HG02678 (cell line): ENCODE measurements around the gene CCDC83.
A peak's percentile ranks its signal among the peaks of the same experiment; 100 is the strongest.
"Not testable (repeated sequence)": the region's sequence is repeated elsewhere in the genome, so short reads cannot be mapped to it uniquely, and the experiment has no call there.

Source experiments
- ATAC-seq: cut with Tn5 transposase; IDR thresholded peaks from one replicate; pipeline ENCODE4 v1.9.1; 2021; ENCODE audit warnings: mild to moderate bottlenecking, moderate library complexity; ENCODE audit not compliant: unreplicated experiment

CCDC83 gene

GRCh38 chr11:85886089-85887056 lies 31.2 kb downstream of the CCDC83 start:
- no peak for ATAC-seq

GRCh38 chr11:85889108-85889507 lies 33.9 kb downstream of the CCDC83 start:
- ATAC-seq, result no peak

DNA sequence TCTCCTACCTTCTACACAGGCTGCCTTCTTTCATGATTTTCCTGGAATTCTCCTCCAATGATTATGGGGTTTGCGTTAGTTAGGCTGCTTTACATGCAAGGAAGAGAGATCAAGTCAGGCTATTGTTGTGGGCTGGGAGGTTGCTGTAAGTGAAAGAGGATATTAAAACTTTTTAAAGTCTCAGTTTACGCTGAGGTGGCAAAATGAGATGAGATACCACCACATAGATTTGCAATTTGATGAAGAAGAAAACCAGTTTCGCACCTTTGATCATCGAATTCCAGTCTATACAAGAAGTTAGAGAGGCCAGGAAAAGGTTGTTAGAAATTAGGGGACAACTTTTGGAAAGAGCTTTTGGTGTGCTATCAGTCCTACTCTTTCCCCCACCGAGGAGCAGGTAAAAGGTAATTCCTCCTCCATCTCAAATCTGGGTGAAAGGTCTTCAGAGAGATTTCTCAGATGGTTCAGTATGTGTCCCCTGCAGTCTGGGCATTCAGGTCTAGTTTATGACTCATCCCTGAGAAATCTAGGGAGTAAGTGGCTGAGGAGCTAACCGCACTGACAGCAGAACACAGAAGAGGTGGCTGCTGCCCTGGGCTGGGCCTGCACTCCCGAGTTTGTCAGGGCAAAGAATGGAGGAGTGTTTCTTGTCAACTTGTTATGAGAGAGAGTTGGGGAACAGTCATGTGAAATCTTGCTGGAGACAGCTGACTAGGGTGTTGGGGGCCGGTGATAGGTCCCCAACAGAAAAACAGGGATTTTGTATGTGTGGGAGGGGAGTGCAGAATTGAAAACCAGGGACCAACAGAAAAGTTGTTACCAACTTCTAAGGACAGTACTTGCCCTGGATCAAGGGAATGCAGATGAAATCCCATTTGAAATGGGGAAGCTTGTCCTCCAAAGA lies 34.7 kb downstream of the CCDC83 start:
- ATAC-seq, result no peak

DNA sequence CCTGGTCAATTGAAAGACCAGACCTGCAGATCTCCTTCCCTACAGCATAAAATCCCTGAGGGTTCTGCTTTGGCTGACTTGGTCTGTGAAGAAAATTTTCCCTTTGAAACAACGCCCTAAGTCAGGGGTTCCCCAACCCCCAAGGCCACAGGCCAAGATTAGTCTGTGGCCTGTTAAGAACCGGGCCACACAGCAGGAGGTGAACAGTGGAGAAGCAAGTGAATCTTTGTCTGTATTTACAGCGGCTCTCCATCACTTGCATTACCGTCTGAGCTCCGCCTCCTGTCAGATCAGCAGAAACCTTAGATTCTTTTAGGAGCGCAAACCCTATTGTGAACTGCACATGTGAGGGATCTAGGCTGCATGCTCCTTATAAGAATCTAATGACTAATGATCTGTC lies 38.2 kb downstream of the CCDC83 start:
- ATAC-seq, result no peak

DNA sequence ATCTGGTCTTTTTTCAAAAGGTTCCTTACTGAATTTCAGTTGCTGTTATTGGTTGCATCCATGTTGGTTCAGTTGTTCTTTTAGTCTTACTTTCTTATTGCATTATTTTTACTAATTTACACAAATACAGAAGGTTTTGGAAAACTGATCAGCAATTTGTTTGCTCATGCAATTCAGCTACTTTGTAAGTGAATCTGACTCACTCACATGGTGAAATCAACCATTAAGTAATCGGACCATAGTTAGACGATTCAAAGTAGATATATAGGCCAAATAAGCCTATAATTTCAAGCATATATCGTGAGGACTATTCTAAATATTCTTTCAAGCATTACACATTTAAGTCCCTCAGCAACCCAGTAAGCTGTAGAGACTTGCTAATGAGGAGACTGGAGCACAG lies 41.7 kb downstream of the CCDC83 start:
- ATAC-seq, result no peak

- no peak for ATAC-seq
These were observed 43.3 kb downstream of the CCDC83 start for GRCh38 chr11:85898456-85898855.

GRCh38 chr11:85902353-85902752 lies 47.2 kb downstream of the CCDC83 start:
- no peak for ATAC-seq

GRCh38 chr11:85903406-85903805 lies 48.2 kb downstream of the CCDC83 start:
- no peak for ATAC-seq

GRCh38 chr11:85903811-85904210 lies 48.6 kb downstream of the CCDC83 start:
- no peak for ATAC-seq

DNA sequence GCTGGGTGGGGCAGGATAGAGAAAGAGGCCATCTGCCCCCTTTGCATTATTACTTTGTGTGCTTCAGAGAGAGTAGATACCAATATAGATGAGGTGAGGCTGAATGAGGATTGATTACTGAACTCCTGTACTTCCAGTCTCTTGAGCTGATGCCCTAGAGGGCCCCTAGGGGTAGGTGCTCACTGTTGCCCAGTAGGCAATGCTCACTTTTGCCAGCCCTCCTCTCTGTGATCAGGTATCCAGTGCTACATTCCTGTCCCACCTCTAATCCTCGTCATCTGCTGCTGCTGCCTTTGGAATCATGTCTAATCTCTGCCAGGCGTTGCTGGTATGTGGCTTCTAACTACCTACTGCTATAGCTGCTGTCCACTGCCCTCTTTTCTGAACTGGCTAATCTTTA lies 57.2 kb downstream of the CCDC83 start:
- no peak for ATAC-seq

GRCh38 chr11:85913513-85913912 lies 58.3 kb downstream of the CCDC83 start:
- no peak for ATAC-seq

DNA sequence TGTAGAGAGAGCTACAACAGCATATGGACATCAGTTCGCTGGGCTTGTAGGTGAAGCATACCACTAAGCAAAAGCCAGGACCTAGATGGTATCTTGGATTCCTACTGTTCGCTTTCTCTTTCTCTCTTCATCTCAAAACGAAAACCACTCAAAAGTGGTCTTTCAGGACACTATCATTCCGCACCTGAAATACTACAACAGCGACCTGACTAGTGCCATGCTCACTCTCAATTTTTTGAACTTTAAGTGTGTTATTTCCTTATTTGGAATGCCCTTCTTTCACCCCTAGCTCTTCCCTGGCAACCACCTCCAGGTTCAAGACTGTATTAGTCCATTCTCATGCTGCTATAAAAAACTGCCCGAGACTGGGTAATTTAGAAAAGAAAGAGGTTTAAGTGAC lies 59.2 kb downstream of the CCDC83 start:
- no peak for ATAC-seq

DNA sequence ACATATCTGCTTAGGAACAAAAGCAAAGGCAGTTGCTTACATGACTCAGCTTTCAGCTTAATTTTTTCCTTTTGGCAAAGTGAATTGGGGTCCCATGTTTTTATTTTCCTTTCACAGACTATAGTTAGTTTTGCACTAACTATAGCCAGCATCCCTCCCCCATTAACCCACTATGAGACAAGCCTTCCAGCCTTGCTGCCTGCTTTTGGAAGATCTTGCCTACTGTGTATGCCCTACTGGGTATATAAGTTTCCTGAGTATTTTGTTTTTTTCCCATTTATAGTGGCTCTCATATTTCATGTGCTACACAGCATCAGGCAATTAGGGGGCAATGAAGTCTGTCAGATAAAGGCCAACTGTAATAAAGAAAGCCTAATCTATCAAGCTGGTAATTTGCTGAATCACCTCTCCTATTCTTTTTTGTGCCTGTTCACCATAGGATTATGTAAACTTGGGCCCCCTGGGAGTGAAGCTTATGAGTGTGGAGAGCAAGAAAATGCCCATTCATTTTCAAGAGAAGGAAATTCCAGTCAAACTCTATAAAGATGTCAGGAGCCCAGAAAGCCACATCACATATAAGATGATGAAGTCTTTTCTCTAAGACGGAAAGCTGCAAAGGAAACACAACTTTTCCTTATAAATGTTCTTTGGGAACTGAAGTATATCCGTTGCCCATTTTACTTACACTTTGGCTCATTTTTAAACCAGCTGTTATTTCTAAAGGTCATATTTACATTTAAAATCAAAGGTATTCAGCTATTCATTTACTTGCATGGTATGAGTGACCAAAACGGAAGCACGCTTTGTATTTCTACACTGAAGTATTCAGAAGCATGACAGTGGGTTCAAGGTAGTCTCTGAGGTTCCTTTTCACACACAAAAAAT lies 64.0 kb downstream of the CCDC83 start:
- no peak for ATAC-seq

GRCh38 chr11:85922367-85922766 lies 67.2 kb downstream of the CCDC83 start:
- ATAC-seq, result peak; percentile 61

DNA sequence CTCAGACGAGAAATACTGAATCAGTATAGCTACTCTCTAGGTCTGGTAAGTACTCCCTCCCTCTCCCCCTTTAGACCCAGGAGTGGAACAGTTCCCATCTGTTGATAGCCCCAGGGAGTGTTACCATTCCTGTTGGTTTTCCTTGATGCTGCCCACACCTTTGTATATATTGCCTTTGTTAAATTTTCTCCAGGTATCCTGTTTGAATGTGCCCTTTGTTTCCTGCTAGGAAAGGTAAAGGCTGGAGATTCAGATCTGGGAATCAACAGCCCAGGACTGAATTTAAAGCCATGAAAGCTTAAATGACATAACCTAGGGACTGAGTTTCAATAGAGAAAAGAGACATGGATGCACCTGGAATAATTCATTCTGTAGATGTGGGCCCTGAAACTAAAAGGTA lies 68.3 kb downstream of the CCDC83 start:
- no peak for ATAC-seq

GRCh38 chr11:85926653-85927214 lies 71.6 kb downstream of the CCDC83 start:
- ATAC-seq, result not testable (repeated sequence)

GRCh38 chr11:85930879-85931366 lies 75.7 kb downstream of the CCDC83 start:
- ATAC-seq, result no peak

DNA sequence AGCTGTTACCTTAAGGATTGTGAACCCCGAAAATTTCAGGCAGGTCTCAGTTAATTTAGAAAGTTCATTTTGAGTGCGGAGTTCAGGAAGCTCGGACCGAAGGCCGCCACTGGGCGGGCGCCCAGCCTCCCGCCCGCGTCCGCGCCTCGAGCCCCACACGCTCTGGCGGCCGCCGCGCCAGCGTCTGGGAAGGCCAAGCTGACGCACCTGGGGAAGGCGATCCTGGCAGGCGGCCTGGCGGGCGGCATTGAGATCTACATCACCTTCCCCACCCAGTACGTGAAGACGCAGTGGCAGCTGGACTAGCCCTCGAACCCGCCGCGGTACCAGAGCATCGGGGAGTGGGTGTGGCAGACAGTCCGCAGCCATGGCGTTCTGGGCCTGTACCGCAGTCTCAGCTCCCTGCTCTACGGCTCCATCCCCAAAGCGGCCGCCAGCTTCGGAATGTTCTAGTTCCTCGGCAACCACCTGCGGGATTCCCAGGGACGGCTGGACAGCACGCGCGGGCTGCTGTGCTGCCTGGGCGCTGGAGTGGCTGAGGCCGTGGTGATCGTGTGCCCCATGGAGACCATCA lies 79.5 kb downstream of the CCDC83 start:
- ATAC-seq, result no peak

DNA sequence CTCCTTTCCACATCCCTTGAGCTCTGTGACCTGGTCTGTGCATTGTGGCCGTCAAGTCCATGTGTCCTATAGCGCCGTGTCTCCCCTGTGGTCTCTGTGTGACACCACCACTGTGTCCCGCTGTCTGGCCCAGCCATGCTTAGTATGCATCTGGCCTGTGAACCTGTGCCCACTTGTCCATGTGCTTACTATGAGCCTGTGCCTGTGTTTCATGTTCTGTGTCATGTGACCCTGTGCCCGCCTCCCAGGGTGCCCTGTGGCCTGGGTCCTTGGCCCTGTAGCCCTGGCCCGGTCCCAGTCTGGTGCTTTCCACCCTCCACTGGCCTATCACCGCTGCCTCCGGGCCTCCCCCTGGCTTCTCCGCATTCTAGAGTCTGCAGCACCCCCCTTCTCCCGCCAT lies 80.6 kb downstream of the CCDC83 start:
- no peak for ATAC-seq

GRCh38 chr11:85937835-85938234 lies 82.7 kb downstream of the CCDC83 start:
- no peak for ATAC-seq
